Omental fat pad (tissue), 4 donors: ENCODE results near the gene ARMC5. TPM values are rescaled to one million over a fixed set of nuclear protein-coding genes. Genes with fewer than 3 reads are reported as not detected.

Experiments
- ATAC-seq: fragments of 150-250 bp; one replicate; pipeline ENCODE4 v1.9.1; 2016; ENCODE audit warnings: mild to moderate bottlenecking, moderate library complexity; ENCODE audit not compliant: low FRiP score
- DNase-seq: peaks from one replicate; pipeline ENCODE4 v3.0.0-alpha.2; 2019; ENCODE audit warnings: low spot score
- CTCF ChIP-seq, 3 donors: fragments of 450-650 bp; IDR thresholded peaks; one replicate each; pipeline ENCODE4 v1.5.1; 2016 to 2017; ENCODE audit warnings: antibody characterized with exemption in 3 of 3, mild to moderate bottlenecking in 3 of 3, moderate library complexity in 2 of 3
- total RNA-seq, 4 donors: library from RNA; depleted of rRNA; stranded (reverse); fragments of >200 nt; gene quantifications; one replicate each; pipeline ENCODE4 v1.1.0, GENCODE V29; 2016

ARMC5 gene
- total RNA-seq, 4 donors from 2014 or later, result 4.6 to 15.5 (median 10.0) TPM

GRCh38 chr16:31427441-31428278 lies 31.6 kb upstream of the ARMC5 start:
- ATAC-seq, result no peak
- TF ChIP-seq CTCF (IDR thresholded peaks at IDR 0.05), result no peak
- DNase-seq, result no peak

GRCh38 chr16:31428279-31428597 lies 31.1 kb upstream of the ARMC5 start, which contains the start of gene COX6A2:
COX6A2 (minus strand) TSS chr16:31428360; CDS start chr16:31428325, 35 bp downstream.
- no peak for TF ChIP-seq CTCF (IDR thresholded peaks at IDR 0.05)
- DNase-seq (no peak), ATAC-seq (no peak)

- no peak for TF ChIP-seq CTCF (IDR thresholded peaks at IDR 0.05)
- ATAC-seq (peak; percentile 53), DNase-seq (no peak)
Observed at GRCh38 chr16:31428638-31429247, 30.6 kb upstream of the ARMC5 start.

- no peak for TF ChIP-seq CTCF (IDR thresholded peaks at IDR 0.05)
- DNase-seq (no peak), ATAC-seq (no peak)
Observed at GRCh38 chr16:31429314-31429713, 30.0 kb upstream of the ARMC5 start.

GRCh38 chr16:31429796-31430195 lies 29.5 kb upstream of the ARMC5 start:
- no peak for ATAC-seq

GRCh38 chr16:31430380-31431052 lies 28.8 kb upstream of the ARMC5 start:
- ATAC-seq (no peak), DNase-seq (no peak)
- TF ChIP-seq CTCF (IDR thresholded peaks at IDR 0.05), result no peak

More at GRCh38 chr16:31429796-31430195, 29.5 kb upstream of the ARMC5 start:
- TF ChIP-seq CTCF (IDR thresholded peaks at IDR 0.05), result no peak
- no peak for DNase-seq
